HG02981 (cell line): ENCODE results near the gene NAA11.

Experiments
- ATAC-seq: cut with Tn5 transposase; IDR thresholded peaks from one replicate; pipeline ENCODE4 v1.9.1; 2021; ENCODE audit warnings: mild to moderate bottlenecking, moderate library complexity; ENCODE audit not compliant: unreplicated experiment

The NAA11 gene

DNA sequence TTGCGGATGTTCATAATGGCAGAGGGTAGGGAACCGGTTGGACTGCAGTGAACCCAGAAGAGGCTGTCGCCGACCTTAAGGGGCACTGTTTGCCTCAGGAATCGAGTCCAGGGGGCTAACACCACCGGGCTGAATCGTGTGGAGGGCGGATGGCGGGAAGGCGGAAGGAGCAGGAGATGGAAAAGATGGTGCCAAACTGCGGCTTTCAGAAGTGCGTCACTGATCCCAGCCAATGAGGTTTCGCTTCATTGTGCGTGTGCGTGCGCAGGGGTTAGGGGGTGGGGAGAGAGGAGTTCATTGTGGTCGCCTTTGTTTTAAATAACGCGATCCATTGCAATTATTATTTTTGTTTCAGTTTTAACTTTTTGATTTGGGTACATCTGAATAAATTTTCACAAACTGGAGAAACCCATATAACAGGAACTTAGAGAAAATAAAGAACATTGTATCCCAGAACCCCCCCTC lies at the start of gene NAA11:
NAA11 (minus strand) TSS at position 198 of the 465 bp plus-strand sequence; CDS start at position 14, 184 bp downstream.
- ATAC-seq = no peak

DNA sequence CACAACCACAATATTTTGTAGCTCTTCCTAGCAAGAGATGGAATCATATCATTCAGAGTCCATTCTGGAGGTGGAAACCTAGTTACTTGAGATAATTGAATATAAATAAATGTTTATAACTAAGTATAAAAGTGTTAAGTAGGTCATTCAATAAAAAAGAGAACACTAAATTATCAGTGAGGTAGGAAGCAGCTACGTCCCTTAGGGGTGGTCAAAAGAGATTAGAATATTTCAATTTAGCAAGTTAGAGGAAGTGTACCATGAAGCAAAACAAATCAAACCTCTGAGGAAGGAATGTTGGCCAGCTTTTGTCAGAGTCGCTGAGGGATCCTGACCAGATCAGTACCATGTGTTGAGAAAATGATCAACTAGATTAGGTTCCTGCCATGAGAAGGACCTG lies 44.2 kb upstream of the NAA11 start:
- no peak for ATAC-seq

DNA sequence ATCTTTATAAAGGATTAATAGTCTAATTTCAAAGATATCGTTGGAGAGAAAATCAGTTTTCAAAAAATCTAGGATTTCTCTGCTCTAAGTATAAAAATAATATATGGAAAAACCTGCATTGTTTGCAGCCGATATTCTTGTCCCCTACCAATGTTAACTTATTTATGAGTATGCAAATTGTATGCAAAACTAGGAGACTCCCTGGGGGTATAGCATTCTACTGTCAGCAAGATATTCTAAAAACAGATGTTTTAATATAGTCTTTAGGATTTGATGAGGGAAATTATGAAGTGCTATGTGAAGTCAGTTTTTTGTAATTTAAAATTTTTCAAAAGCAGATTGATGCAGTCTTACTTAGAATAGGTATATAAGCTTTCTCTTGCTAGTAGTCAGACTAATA lies 41.2 kb upstream of the NAA11 start:
- no peak for ATAC-seq

DNA sequence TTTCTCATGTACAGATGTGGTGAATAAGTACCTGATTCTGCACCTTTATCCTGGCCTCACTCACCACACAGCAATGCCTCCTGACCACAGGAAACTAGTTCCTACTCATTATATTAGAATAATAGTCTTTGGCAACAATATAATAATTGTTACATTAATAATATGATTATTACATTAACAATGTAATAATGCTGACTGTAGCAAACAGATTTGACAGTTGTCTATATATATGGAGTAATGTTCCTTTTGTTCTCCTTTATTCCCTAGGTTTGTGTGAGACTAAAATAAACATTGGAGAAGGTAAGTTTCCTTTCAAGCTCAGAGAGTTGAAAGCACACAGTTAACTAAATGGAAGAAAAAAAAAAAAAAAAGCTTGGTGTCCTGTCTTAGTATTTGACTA lies 40.6 kb upstream of the NAA11 start:
- no peak for ATAC-seq

DNA sequence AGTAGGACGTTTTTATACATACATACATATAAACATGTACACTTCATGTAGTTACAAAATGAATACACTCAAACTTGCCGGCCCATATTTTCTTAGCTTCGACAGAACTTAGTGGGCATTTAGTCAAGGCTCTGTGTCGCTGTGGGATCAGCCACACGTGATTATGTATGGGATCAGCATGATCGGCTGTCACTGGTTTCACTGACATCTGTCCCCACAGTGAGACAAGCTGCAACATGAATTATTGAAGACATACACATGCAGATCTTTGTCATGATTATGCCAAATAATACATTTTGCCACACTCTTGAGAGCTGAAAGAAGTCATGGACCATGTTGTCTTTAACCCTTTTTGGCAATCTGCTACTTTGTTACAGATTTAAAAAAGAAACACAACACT lies 38.2 kb upstream of the NAA11 start:
- no peak for ATAC-seq

DNA sequence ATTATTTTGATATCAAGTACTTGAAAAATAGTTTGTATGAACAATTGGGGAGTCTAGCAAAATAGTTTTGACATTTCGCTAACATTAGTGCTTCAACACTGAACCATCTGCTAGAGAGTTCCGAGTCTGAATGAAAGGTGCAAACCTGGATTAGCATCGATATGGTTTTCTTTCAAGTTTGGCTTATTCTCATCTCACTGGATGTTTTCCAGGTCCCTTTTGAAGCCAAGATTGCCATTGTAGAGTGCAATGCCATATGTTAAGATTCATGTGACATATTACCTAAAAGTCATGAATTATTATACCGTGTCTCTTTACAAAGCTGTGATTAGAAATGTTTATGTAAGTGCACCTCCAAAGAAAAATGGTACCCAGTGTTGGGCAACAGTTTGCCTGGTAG lies 36.8 kb upstream of the NAA11 start:
- ATAC-seq = no peak

DNA sequence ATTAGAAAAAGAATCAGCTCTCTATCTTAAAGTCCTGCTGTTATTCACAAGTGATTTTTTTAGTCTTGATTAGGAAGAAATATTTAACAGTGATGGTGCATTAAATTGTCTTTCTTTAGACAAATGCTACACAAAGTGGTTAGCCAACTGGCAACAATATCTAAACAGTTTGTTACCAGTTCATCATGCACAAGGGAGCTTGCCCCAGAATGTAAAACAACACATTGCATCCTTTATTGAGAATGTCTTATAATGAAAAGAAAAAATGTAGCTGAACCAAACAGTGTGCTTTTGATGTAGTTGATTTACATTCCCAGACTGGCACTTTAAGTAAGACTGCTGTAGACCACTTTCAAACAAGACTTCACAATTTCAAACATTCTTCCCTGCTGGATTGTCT lies 34.1 kb upstream of the NAA11 start:
- no peak for ATAC-seq

DNA sequence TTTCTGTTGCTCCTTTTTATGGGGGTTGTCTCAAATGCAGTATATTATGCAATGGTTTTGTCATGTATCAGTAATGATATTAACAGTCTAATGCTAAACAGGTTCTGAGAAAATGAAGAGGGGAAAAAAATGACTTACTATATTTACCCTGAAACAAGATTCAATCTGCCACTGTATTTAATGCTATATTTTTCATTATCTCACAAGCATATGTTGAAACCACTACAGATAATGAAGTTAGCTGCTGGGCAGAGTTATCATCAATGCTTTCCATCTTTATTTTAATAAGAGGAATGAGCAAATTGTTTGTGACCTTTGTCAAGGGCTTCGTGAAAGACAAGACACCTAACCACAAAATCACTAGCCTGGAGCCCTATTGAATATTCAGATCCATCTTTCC lies 32.6 kb upstream of the NAA11 start:
- no peak for ATAC-seq

DNA sequence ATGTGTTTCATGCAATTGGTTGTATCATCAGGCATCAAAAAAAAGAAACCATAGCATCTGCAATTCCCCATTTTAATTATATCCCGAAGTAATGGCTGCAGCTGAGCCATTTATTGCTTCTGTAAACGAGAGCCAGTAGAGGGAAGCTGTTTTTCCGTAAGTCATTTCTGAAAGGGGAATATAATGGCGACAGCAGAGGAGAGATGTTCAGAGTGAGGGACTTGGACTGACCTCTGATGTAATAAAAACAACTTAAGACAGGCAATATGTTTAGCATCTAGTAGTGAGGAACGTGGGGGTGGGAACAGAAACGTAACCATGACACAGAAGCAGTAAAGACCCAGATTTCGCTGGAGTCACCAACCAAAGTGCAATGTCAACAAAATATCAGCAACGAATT lies 31.5 kb upstream of the NAA11 start:
- ATAC-seq = no peak

DNA sequence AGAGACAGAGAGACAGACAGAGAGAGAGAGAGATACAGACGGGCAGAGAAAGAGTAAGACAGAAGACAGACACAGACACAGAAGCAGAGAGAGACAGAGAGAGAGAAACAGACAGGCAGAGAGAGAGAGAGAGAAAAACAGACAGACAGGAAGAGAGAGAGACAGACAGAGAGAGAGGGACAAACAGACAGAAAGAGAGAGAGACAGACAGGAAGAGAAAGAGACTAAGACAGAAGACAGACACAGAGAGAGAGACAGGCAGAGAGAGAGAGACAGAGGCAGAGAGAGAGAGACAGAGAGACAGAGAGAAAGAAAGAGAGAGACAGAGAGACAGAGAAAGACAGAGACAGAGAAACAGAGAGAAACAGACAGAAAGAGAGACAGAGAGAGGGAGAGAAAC lies 27.2 kb upstream of the NAA11 start:
- ATAC-seq = no peak

DNA sequence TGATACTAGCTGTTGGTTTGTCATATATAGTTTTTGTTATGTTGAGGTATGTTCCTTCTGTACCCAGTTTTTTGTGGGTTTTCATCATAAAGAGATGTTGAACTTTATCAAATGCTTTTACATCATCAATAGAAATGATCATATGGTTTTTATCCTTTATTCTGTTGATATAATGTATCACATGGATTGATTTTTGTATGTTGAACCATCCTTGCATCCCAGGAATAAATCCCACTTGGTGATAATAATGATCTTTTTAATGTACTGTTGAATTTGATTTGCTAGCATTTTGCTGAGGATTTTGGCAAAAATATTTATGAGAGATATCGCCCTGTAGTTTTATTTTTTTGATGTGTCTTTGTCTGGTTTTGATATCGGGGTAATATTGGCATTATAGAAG lies 22.5 kb upstream of the NAA11 start:
- ATAC-seq = no peak

DNA sequence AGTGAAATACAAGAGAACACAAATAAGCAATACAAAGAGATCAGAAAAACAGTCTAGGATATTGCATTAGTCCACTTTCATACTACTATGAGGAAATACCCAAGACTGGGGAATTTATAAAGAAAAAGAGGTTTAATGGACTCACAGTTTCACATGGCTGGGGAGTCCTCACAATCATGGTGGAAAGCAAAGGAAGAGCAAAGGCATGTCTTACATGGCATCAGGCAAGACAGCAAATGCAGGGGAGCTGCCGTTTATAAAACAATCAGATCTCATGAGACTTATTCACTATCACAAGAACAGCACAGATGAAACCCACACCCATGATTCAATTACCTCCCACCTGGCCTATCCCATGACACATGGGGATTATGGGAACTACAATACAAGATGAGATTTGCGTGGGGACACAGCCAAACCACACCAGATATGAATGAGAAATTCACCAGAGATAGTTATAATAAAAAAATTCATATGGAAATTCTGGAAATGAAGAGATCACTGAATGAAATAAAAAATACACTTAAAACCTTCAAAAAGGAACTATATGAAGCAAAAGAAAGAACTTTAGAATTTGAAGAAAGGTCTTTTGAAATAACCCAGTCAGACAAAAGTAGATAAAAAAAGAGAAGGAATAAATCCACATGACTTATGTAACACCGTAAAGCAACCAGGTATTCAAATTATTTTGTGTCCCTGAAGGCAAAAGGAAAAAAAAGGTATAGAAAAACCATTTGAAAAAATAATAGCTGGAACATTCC lies 16.2 kb upstream of the NAA11 start:
- no peak for ATAC-seq

DNA sequence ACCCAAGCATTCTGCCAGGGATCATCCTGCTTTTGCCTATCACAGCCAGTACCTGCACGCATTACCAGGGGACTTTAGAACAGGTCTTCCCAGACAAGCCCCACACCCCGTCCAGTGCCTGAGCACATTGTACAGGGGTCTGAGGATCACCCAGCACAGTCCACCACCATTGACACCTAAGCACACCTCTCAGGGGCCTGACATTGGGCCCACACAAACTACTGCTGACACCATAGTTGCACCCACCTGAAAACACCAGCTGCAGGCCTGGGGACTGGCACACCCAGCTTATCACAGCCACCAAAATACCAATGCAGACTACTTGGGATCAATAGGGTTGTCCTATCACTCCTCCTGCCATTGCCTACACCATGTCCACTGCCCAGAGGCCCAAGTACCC lies 14.7 kb upstream of the NAA11 start:
- ATAC-seq = no peak

DNA sequence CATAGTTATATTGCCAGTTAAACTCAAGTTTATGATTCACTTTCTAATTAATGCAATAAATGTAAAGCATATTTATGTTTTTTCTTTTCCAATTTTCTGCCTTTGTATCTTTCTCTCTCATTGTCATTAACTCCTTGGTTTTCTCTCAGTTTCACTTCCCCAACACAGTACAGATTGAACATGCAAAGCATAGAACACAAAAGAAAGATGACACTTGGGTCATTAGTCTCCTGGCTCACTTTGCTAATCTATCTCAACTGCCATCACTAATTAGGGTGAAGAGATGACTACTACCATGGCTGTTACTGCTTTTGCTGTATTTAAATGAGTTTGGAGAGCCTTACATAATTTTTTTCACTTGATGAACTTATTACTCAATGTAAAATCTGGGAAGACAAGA lies 12.3 kb upstream of the NAA11 start:
- ATAC-seq = peak; percentile 64

DNA sequence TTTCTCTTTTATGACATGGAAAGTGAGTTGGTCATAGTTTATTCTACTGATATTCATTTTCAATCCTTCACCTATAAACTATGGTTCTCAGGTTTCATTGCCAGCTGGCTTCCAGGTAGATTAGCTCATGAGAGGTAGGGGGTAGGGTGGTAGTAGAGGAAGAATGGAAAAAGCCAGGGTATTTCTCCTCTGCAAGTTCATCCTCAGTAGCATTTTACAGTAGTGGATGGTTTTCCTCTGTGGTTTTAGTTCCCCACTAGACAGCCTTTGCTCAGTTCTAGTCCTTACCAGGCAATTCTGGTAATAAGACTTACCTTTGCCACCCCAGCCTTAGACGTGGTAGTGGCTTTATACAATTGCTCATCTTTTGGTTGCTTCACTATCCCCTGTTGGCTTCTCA lies 8.9 kb upstream of the NAA11 start:
- no peak for ATAC-seq

DNA sequence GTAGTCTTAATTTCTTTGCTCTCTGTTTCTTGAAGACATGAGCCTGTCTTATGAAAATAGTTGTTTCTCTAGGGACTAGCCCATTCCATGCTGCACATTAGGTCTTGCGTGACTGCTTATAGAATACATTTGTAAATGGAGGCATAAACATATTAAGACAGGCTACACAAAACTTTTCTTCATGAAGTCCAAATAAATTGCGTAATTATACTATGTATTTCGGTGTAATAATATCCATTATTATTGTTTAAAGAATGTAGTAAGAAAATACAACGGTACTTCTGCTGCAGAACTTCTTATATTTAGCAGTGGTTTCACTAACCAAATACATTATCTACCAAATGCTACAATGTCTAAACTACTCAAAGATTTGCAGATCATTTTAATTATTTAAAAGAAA lies 8.5 kb upstream of the NAA11 start:
- no peak for ATAC-seq

DNA sequence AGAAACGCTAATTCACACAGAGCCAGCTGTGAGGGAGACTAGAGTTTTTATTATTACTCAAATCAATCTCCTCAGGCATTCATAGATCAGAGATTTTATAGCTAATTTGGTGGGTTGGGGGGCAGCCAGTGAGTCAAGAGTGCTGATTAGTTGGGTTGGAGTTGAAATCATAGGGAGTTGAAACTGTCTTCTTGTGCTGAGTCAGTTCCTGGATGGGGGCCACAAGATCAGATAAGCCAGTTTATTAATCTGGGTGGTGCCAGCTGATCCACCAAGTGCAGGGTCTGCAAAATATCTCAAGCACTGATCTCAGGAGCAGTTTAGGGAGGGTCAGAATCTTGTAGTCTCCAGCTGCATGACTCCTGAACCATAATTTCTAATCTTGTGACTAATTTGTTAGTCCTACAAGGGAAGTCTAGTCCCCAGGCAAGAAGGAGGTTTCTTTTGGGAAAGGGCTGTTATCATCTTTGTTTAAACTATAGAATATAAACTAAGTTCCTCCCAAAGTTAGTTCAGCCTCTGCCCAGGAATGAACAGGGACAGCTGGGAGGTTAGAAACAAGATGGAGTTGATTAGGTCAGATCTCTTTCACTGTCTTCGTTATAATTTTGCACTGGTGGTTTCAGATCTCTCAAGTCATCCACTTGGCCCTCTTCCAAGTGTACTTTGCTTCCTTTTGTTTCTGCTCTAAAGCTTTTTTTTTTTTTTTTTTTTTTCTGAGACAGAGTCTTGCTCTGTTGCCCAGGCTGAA lies 5.4 kb upstream of the NAA11 start:
- ATAC-seq = no peak

DNA sequence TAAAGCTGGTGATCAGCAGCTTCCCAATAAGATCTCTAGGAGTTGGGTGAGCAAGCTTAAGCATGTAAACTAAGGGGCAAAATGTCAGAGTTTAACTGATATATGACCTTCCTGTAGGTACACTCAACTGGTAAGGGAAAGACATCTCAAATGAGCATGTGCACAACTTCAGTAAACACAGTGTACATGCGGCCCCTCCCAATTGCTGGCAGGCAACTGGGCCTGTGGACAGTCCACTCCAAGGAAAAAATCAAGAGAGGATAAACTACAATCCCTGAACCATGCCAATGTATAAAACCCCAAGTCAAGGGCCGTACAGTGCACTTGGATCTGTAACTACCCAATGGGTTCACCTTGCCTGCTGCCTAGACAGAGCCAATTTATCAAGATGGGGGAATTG lies 4.9 kb upstream of the NAA11 start:
- no peak for ATAC-seq

DNA sequence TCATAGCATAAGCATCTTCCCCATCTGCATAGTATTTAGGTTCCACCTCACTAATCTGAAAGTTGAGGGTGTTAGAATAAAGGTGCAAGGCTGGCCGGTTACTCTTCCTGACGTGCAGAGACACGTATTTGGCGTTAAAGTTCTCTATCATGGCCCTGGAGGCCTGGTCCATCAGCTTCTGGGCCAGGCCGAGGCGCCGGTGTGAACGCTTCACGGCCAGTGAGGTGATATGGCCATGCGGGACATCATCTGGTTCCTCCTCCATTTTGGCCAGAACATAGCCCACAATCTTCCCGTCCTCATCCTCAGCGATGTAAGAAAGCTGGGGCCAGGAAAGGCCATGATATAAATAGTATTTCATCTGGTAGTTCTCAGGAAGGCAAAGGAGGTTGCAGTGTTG lies 425 bp downstream of the NAA11 start:
- no peak for ATAC-seq

DNA sequence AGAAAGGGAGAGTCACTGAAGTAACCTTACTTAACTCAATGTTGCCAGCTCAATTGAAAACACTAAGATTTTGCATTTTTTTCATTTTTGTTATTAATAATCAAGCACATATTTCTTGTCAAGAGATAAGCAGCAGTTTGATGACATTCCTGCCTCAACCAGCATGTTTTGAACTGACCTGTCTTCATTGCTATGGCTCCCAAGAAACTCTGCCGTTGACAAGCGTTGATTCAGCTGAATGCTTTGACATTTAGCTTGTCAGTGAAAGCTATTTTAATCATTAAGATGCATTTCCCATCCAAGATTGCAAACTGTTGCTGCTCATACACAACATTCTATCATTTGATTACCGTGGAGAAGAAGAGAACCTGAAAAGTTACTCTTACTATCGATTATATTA lies 5.9 kb downstream of the NAA11 start:
- no peak for ATAC-seq

DNA sequence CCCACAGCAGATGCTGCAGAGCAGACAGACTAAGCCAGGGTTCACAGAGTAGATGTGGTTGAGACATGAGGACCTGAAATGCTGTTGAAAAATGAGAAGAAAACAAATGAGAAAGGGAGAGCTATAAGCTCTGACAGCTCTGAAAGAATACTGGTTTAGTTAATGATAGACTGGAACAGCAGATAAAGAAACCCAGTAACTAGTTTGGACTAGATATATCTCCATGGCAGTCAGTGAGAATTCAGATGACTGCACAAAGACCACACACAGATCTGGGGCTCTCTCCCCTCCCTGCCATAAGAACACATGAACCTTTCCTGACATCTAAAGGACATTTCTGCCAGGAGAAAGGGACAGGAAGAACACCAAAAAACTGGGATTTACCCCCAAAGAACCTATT lies 8.2 kb downstream of the NAA11 start:
- no peak for ATAC-seq

DNA sequence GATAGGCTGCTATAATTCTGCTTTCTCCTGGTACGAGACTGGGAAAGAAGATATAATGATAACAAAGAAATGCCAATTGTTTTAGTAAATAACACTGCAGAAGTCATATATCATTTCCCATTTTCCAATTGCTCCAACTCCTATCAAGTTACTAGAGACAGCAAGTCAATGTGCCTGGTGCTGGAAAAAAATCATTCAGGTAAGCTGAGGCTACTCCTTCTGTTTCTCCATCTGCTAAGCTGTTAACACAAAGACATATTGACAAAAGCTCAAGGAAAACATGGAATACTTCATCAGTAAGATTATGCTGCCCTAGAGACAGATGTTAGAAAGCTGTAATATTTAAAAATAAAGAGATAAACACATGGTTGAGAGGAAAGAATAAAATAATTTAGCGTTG lies 10.0 kb downstream of the NAA11 start:
- ATAC-seq = no peak

DNA sequence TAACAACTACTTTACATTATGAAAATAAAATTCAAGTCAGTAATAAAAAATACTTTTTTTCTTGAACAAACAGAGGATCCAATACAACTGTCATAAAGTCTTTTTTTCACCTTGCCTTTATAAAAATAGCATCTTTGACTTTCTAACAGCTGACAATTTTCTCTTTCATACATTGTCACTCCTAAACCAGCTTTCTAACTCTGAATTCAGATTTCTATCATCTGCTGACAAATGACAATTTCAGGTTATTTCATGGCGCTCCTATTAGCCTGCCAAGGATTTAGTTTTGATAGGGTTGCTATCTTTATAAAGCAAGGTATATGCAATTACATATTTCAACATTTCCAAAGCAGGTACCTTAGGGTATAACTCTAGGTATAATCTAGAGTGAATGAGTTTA lies 14.6 kb downstream of the NAA11 start:
- no peak for ATAC-seq
